Measurements from ENCODE around the gene TIMM10.

DNA sequence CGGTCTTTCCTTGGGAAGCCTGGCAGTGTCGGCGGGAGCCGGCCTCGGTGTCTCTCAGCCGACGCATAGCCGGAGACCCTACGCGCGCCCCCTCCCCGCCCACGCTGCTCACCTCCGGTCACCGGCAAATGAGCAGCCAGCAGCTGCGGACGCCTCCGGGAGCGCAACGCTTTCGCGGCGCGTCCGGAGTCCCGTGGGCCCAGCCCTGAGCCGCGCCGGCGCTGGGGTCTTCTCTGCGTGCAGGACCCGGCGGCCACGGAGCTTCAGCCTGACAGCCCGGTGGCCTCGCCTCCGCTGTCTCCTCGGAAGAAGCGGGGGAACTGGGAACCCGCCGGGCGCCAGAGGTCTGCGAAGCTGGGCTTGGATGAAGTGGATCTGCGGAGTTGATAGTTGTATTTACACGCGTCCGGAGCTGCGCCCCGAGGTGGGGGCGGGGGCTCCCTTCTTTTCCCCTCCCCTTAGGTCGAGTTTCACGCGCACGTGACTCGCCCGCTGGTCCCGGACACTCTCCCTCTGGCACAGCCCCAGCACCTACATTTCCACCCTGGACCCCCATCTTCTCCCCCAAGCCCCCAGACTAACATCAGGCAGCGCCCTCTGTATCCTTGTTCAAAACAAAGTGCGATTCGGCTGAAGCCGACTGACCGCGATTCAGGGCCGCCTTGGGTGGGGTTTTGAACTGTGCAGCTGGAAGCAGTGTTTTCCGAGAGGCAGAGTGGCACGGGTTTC lies 15.1 kb downstream of the TIMM10 start, which contains the start of gene SLC43A1:
- no peak for TF ChIP-seq CTCF (IDR thresholded peaks at IDR 0.05 in 4 of 5, conservative IDR thresholded peaks at IDR 0.05 in 1 of 5)
- peak; percentile 46 to 54 for TF ChIP-seq POLR2A (IDR thresholded peaks at IDR 0.05)

All from gastrocnemius medialis (tissue), 4 donors.